Stimulated activated CD4-positive, alpha-beta T cell treated with anti-CD3 and anti-CD28 coated beads, TNF-alpha, amount 100 ng/mL, for 48 hours (primary cell): ENCODE results near the gene IPMK.
"Not testable (repeated sequence)": the region's sequence is repeated elsewhere in the genome, so short reads cannot be mapped to it uniquely, and the experiment has no call there.

Experiments
- DNase-seq, 3 donors: peaks; one replicate each; pipeline ENCODE4 v3.0.0-alpha.2; 2020; ENCODE audit warnings: low read depth in 3 of 3

Gene IPMK

GRCh38 chr10:58220769-58221451 is 46.8 kb downstream of the IPMK start:
- DNase-seq = no peak

- DNase-seq = no peak
Observed at GRCh38 chr10:58219875-58220274, 47.8 kb downstream of the IPMK start.

GRCh38 chr10:58217612-58218011 is 50.1 kb downstream of the IPMK start:
- no peak for DNase-seq

- DNase-seq = no peak
Observed at GRCh38 chr10:58212622-58213021, 55.1 kb downstream of the IPMK start.

GRCh38 chr10:58210160-58210559 is 57.5 kb downstream of the IPMK start:
- no peak for DNase-seq

GRCh38 chr10:58209669-58210068 is 58.0 kb downstream of the IPMK start:
- no peak for DNase-seq

GRCh38 chr10:58206251-58206650 is 61.4 kb downstream of the IPMK start:
- DNase-seq = no peak

GRCh38 chr10:58201704-58202103 is 66.0 kb downstream of the IPMK start:
- no peak for DNase-seq

- DNase-seq = no peak
Observed at GRCh38 chr10:58189269-58189668, 78.4 kb downstream of the IPMK start.

GRCh38 chr10:58184120-58184670 is 83.5 kb downstream of the IPMK start:
- DNase-seq = no peak

GRCh38 chr10:58180666-58181065 is 87.0 kb downstream of the IPMK start:
- no peak for DNase-seq

- DNase-seq = no peak
Observed at GRCh38 chr10:58179238-58179637, 88.5 kb downstream of the IPMK start.

- DNase-seq = no peak
Observed at GRCh38 chr10:58178811-58179210, 88.9 kb downstream of the IPMK start.

- DNase-seq = no peak
Observed at GRCh38 chr10:58177362-58177947, 90.2 kb downstream of the IPMK start.

GRCh38 chr10:58175990-58176900 is 91.4 kb downstream of the IPMK start:
- DNase-seq = no peak

GRCh38 chr10:58174831-58175230 is 92.9 kb downstream of the IPMK start:
- DNase-seq = no peak

GRCh38 chr10:58173391-58173790 is 94.3 kb downstream of the IPMK start:
- no peak for DNase-seq

GRCh38 chr10:58171146-58171545 is 96.5 kb downstream of the IPMK start:
- DNase-seq = no peak

GRCh38 chr10:58164517-58164916 is 103.2 kb downstream of the IPMK start:
- DNase-seq = no peak

- no peak for DNase-seq
Observed at GRCh38 chr10:58158806-58159205, 108.9 kb downstream of the IPMK start.

- no peak for DNase-seq
Observed at GRCh38 chr10:58157076-58157766, 110.5 kb downstream of the IPMK start.

GRCh38 chr10:58155941-58156340 is 111.8 kb downstream of the IPMK start:
- not testable (repeated sequence) for DNase-seq
